DND-41 (cell line): Measurements from ENCODE around the gene CHMP6.

Experiments
- ATAC-seq: fragments of 200-7000 bp; cut with Tn5 transposase; 3 replicates; pipeline ENCODE4 v1.9.1; 2021; ENCODE audit warnings: low read depth; ENCODE audit not compliant: insufficient read depth
- DNase-seq: peaks from one replicate; pipeline ENCODE4 v3.0.0-alpha.2; 2020
- H2AFZ ChIP-seq: 2 replicates; pipeline ENCODE4 v1.6.0; 2012; ENCODE audit warnings: low read depth, low read length
- H3K27ac ChIP-seq: 2 replicates; pipeline ENCODE4 v1.5.1; 2012; ENCODE audit warnings: low read length, inconsistent platforms
- H3K27me3 ChIP-seq: fragments of 200-600 bp; sonication (generic); 2 replicates; pipeline ENCODE4 v1.6.0; 2012; ENCODE audit warnings: low read length, mild to moderate bottlenecking, inconsistent platforms; ENCODE audit not compliant: insufficient read depth, poor library complexity
- H3K36me3 ChIP-seq: 2 replicates; pipeline ENCODE4 v1.5.1; 2012; ENCODE audit warnings: low read length, inconsistent platforms; ENCODE audit not compliant: insufficient read depth
- H3K4me1 ChIP-seq: 2 replicates; pipeline ENCODE4 v1.5.1; 2012; ENCODE audit warnings: mild to moderate bottlenecking, low read length; ENCODE audit not compliant: insufficient read depth
- H3K4me2 ChIP-seq: 2 replicates; pipeline ENCODE4 v1.6.0; 2012; ENCODE audit warnings: mild to moderate bottlenecking, moderate library complexity, low read length, inconsistent platforms; ENCODE audit not compliant: insufficient read depth
- H3K4me3 ChIP-seq, 2 experiments: fragments of 200-600 bp in 1 of 2; shearing (Covaris generic) in 1 of 2; 2 replicates each; pipeline ENCODE4 v1.5.1; 2012 to 2016; ENCODE audit warnings: inconsistent platforms in 2 of 2, low read length in 2 of 2, mild to moderate bottlenecking in 2 of 2, low read depth in 1 of 2, moderate library complexity in 1 of 2
- H3K79me2 ChIP-seq: 2 replicates; pipeline ENCODE4 v1.6.0; 2012; ENCODE audit warnings: low read length, inconsistent platforms; ENCODE audit not compliant: insufficient read depth
- H3K9ac ChIP-seq: 2 replicates; pipeline ENCODE4 v1.6.0; 2012; ENCODE audit warnings: low read depth, mild to moderate bottlenecking, inconsistent platforms, low read length, moderate library complexity
- H3K9me3 ChIP-seq: 2 replicates; pipeline ENCODE4 v1.5.1; 2012; ENCODE audit warnings: low read length, moderate library complexity, mild to moderate bottlenecking, inconsistent platforms; ENCODE audit not compliant: insufficient read depth, severe bottlenecking
- H4K20me1 ChIP-seq: 2 replicates; pipeline ENCODE4 v1.6.0; 2012; ENCODE audit warnings: low read length; ENCODE audit not compliant: insufficient read depth
- CTCF ChIP-seq: IDR thresholded peaks from 2 replicates; pipeline ENCODE4 v1.5.1; 2012; ENCODE audit warnings: borderline replicate concordance, low read length, moderate library complexity, mild to moderate bottlenecking; ENCODE audit not compliant: poor library complexity, severe bottlenecking; ENCODE audit errors: extremely low read depth
- EZH2 ChIP-seq: IDR thresholded peaks from 3 replicates; pipeline ENCODE4 v1.6.1; 2012; ENCODE audit warnings: borderline replicate concordance, low read depth, mild to moderate bottlenecking, moderate library complexity, low read length, inconsistent platforms; ENCODE audit not compliant: severe bottlenecking

CHMP6 gene

GRCh38 chr17:81027038-81027437 is 35.4 kb downstream of the CHMP6 start:
- Histone ChIP-seq H3K79me2 (no peaks in the 10 kb centered on the region), H3K9ac (no peak overlapping the region), H2AFZ (no peak overlapping the region), H3K9me3 (no peaks in the 10 kb centered on the region), H3K27ac (no peak overlapping the region), H3K36me3 (no peaks in the 10 kb centered on the region), H3K4me3 (no peak overlapping the region), H3K27me3 (no peaks in the 10 kb centered on the region), H4K20me1 (peaks cover 3% of the 10 kb centered on the region; the same call in 1 of the 2 replicates), H3K4me1 (peaks cover 8% of the 10 kb centered on the region), H3K4me2 (no peak overlapping the region)
- ATAC-seq (no peak), DNase-seq (no peak)
- no peak for TF ChIP-seq CTCF
- TF ChIP-seq EZH2 = no peak

GRCh38 chr17:81027591-81028505 is 36.2 kb downstream of the CHMP6 start:
- H3K27me3 ChIP-seq = no peaks in the 10 kb centered on the region
- no peak for DNase-seq

GRCh38 chr17:81028506-81028858 is 36.8 kb downstream of the CHMP6 start:
- Histone ChIP-seq H2AFZ (no peak overlapping the region), H3K4me2 (no peak overlapping the region), H4K20me1 (no peaks in the 10 kb centered on the region), H3K9me3 (no peaks in the 10 kb centered on the region), H3K27ac (no peak overlapping the region), H3K4me1 (peaks cover 9% of the 10 kb centered on the region), H3K79me2 (no peaks in the 10 kb centered on the region), H3K9ac (no peak overlapping the region), H3K27me3 (no peaks in the 10 kb centered on the region), H3K4me3 (no peak overlapping the region), H3K36me3 (no peaks in the 10 kb centered on the region)
- ATAC-seq (no peak), DNase-seq (no peak)
- TF ChIP-seq CTCF = no peak
- TF ChIP-seq EZH2 = no peak

More at GRCh38 chr17:81027591-81028505, 36.2 kb downstream of the CHMP6 start:
- no peaks in the 10 kb centered on the region for H3K36me3 ChIP-seq
- peaks cover 8% of the 10 kb centered on the region for H3K4me1 ChIP-seq
- H4K20me1 ChIP-seq = no peaks in the 10 kb centered on the region
- ATAC-seq = no peak
- no peaks in the 10 kb centered on the region for H3K9me3 ChIP-seq
- H2AFZ ChIP-seq = no peak overlapping the region
- no peaks in the 10 kb centered on the region for H3K79me2 ChIP-seq
- no peak for TF ChIP-seq EZH2
- no peak for TF ChIP-seq CTCF
- no peak overlapping the region for H3K4me3 ChIP-seq
- H3K9ac ChIP-seq = no peak overlapping the region
- H3K27ac ChIP-seq = no peak overlapping the region
- no peak overlapping the region for H3K4me2 ChIP-seq
